Breast epithelium (tissue), 3 donors: ENCODE measurements around the gene U2SURP.

Source experiments
- POLR2AphosphoS5 ChIP-seq, 3 donors: sonication (generic); formaldehyde crosslinking; IDR thresholded peaks; one replicate each; pipeline ENCODE4 v1.6.1; 2017; ENCODE audit warnings: antibody characterized with exemption in 3 of 3
- TF ChIP-seq, protein P1 (sequence below), 3 donors: fragments of 450-650 bp; IDR thresholded peaks; one replicate each; pipeline ENCODE4 v1.5.1; 2016 to 2017; ENCODE audit warnings: antibody characterized with exemption in 3 of 3, mild to moderate bottlenecking in 3 of 3, moderate library complexity in 3 of 3

DNA sequence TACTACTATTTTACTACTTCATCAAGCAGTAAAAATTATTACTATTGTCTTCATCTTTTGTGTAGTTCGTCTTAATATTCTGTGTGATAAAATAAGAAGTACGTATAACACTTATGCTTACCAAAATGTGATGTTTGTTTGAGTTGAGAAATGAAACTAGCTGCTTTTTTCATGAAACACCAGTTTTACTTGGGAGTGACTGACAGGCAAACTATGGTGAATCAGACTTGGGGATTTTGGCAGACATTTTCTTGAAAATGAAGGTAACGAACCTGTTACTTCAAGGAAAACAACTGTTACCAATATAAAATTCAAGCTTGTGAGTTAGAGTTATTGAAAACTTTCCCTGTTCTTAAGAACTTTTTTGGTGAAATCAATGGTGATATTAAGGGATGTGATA, 10.3 kb downstream of the U2SURP start:
- TF ChIP-seq, protein P1, sequence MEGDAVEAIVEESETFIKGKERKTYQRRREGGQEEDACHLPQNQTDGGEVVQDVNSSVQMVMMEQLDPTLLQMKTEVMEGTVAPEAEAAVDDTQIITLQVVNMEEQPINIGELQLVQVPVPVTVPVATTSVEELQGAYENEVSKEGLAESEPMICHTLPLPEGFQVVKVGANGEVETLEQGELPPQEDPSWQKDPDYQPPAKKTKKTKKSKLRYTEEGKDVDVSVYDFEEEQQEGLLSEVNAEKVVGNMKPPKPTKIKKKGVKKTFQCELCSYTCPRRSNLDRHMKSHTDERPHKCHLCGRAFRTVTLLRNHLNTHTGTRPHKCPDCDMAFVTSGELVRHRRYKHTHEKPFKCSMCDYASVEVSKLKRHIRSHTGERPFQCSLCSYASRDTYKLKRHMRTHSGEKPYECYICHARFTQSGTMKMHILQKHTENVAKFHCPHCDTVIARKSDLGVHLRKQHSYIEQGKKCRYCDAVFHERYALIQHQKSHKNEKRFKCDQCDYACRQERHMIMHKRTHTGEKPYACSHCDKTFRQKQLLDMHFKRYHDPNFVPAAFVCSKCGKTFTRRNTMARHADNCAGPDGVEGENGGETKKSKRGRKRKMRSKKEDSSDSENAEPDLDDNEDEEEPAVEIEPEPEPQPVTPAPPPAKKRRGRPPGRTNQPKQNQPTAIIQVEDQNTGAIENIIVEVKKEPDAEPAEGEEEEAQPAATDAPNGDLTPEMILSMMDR (IDR thresholded peaks at IDR 0.05), result no peak
- TF ChIP-seq POLR2AphosphoS5 (IDR thresholded peaks at IDR 0.05), result no peak
